HCT116 (cell line): ENCODE measurements around the gene EIF4G3.
A peak's percentile ranks its signal among the peaks of the same experiment; 100 is the strongest.

ENCODE experiments used
- CEBPB ChIP-seq: IDR thresholded peaks from 2 replicates; pipeline ENCODE4 v1.6.1; 2012; ENCODE audit warnings: low read depth
- JUND ChIP-seq: IDR thresholded peaks from 2 replicates; pipeline ENCODE4 v1.6.1; 2012
- SP1 ChIP-seq: IDR thresholded peaks from 2 replicates; pipeline ENCODE4 v1.6.1; 2012; ENCODE audit warnings: low read depth
- TF ChIP-seq, protein P1 (sequence below), 3 experiments: fragments of 200-600 bp in 1 of 3; sonication (generic) in 1 of 3; IDR thresholded peaks in 2 of 3; conservative IDR thresholded peaks in 1 of 3; 2 replicates each; pipeline ENCODE4 v1.5.1; 2012 to 2017; ENCODE audit warnings: low read depth in 2 of 3, low read length in 2 of 3, antibody characterized with exemption in 1 of 3, borderline replicate concordance in 1 of 3, control low read depth in 1 of 3, mild to moderate bottlenecking in 1 of 3, mixed read lengths in 1 of 3, mixed run types in 1 of 3, moderate library complexity in 1 of 3; ENCODE audit not compliant: insufficient read depth in 1 of 3
- TF ChIP-seq, protein P2 (sequence below): IDR thresholded peaks from 2 replicates; pipeline ENCODE4 v1.6.1; 2012

DNA sequence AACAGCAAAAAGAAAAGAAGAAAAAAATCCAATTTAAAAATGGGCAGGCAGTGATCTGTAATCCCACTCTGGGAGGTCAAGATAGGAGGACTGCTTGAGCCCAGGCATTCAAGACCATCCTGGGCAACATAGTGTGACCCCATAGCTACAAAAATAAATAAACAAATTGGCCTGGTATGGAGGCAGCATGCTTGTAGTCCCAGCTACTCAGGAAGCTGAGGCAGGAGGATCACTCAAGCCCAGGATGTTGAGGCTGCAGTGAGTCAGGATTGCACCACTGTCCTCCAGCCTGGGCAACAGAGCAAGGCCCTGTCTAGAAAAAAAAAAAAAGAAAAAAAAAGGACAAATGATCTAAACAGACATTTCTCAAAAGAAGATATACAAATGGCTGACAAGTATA lies 99.6 kb downstream of the EIF4G3 start:
- TF ChIP-seq, protein P1, sequence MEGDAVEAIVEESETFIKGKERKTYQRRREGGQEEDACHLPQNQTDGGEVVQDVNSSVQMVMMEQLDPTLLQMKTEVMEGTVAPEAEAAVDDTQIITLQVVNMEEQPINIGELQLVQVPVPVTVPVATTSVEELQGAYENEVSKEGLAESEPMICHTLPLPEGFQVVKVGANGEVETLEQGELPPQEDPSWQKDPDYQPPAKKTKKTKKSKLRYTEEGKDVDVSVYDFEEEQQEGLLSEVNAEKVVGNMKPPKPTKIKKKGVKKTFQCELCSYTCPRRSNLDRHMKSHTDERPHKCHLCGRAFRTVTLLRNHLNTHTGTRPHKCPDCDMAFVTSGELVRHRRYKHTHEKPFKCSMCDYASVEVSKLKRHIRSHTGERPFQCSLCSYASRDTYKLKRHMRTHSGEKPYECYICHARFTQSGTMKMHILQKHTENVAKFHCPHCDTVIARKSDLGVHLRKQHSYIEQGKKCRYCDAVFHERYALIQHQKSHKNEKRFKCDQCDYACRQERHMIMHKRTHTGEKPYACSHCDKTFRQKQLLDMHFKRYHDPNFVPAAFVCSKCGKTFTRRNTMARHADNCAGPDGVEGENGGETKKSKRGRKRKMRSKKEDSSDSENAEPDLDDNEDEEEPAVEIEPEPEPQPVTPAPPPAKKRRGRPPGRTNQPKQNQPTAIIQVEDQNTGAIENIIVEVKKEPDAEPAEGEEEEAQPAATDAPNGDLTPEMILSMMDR (IDR thresholded peaks at IDR 0.05 in 2 of 3, conservative IDR thresholded peaks at IDR 0.05 in 1 of 3; ENCODE audit: borderline replicate concordance in 1 of 3, insufficient read depth in 1 of 3, low read depth in 2 of 3, low read length in 2 of 3), result no peak
- 0 out of 2 replicates have a peak, but pooled peaks have one; percentile 29 for TF ChIP-seq CEBPB
- TF ChIP-seq, protein P2, sequence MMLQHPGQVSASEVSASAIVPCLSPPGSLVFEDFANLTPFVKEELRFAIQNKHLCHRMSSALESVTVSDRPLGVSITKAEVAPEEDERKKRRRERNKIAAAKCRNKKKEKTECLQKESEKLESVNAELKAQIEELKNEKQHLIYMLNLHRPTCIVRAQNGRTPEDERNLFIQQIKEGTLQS, result no peak
- TF ChIP-seq JUND, result no peak
- no peak for TF ChIP-seq SP1
